Stomach (tissue), 9 donors: ENCODE results near the gene PTPN14. TPM values are rescaled to one million over a fixed set of nuclear protein-coding genes. Genes with fewer than 3 reads are reported as not detected.
"Not testable (repeated sequence)": the region's sequence is repeated elsewhere in the genome, so short reads cannot be mapped to it uniquely, and the experiment has no call there.

Experiments used
- DNase-seq, 2 donors: peaks; one replicate each; pipeline versions ENCODE4 v3.0.0 to v3.0.0-alpha.2; 2013 to 2019
- H3K27ac ChIP-seq, 5 donors: fragments of 200-600 bp in 4 of 5; sonication (generic) in 4 of 5; one replicate each; pipeline ENCODE4 v1.5.1; 2013 to 2019; ENCODE audit warnings: mild to moderate bottlenecking in 1 of 5, moderate library complexity in 1 of 5
- H3K27me3 ChIP-seq, 3 donors: fragments of 200-600 bp; sonication (generic); one replicate each; pipeline ENCODE4 v1.5.1; 2017 to 2019; ENCODE audit warnings: mixed run types in 1 of 3
- H3K36me3 ChIP-seq, 4 donors: fragments of 200-600 bp; sonication (generic); 1 replicate in 3 of 4; 2 replicates in 1 of 4; pipeline ENCODE4 v1.5.1; 2016 to 2019
- H3K4me1 ChIP-seq, 4 donors: fragments of 200-600 bp; sonication (generic); one replicate each; pipeline ENCODE4 v1.5.1; 2016 to 2019
- H3K4me3 ChIP-seq, 4 donors: fragments of 200-600 bp; sonication (generic) in 3 of 4; one replicate each; pipeline ENCODE4 v1.5.1; 2016 to 2019; ENCODE audit warnings: mild to moderate bottlenecking in 1 of 4
- H3K9me3 ChIP-seq, 4 donors: fragments of 200-600 bp; sonication (generic); one replicate each; pipeline ENCODE4 v1.5.1; 2016 to 2019
- EP300 ChIP-seq: sonication (generic); formaldehyde crosslinking; IDR thresholded peaks from one replicate; pipeline ENCODE4 v1.6.1; 2017; ENCODE audit warnings: antibody characterized with exemption
- POLR2A ChIP-seq, 4 donors: fragments of 450-650 bp; IDR thresholded peaks; one replicate each; pipeline ENCODE4 v1.6.1; 2016; ENCODE audit warnings: antibody characterized with exemption in 4 of 4, control low read depth in 2 of 4, mild to moderate bottlenecking in 1 of 4, moderate library complexity in 1 of 4
- POLR2AphosphoS5 ChIP-seq, 3 donors: sonication (generic); formaldehyde crosslinking; IDR thresholded peaks; one replicate each; pipeline ENCODE4 v1.6.1; 2016; ENCODE audit warnings: antibody characterized with exemption in 3 of 3
- WGBS, 5 donors: extraction: QIAGEN DNeasy Blood & Tissue Kit in 3 of 5; methylation state at CpG; one replicate each; pipeline versions ENCODE4 v1.1.5 to v1.1.7; 2013 to 2018; 5-methylcytosine and 5-hydroxymethylcytosine counted together
- intact Hi-C: fragments of 100-400 bp; cut with DNase I; formaldehyde crosslinking; loops from one replicate; pipeline ENCODE4 v1.15.1; 2023; ENCODE audit warnings: low total_unique reads
- polyA plus RNA-seq, 3 donors: library from polyadenylated mRNA; stranded (reverse); fragments of 200-250 nt; gene quantifications; one replicate each; pipeline ENCODE4 v1.2.3, GENCODE V29; 2013
- total RNA-seq, 5 donors: library from RNA; depleted of rRNA; stranded (reverse); fragments of >200 nt; gene quantifications; one replicate each; pipeline versions ENCODE4 v1.1.0 to v1.2.3, GENCODE V29; 2014 to 2016
- TF ChIP-seq, protein P1 (sequence below), 7 experiments: fragments of 450-650 bp in 4 of 7; fragments of 200-600 bp in 3 of 7; sonication (generic) in 3 of 7; IDR thresholded peaks; one replicate each; pipeline ENCODE4 v1.5.1; 2016 to 2019; ENCODE audit warnings: antibody characterized with exemption in 7 of 7, control low read depth in 2 of 7, mild to moderate bottlenecking in 1 of 7
- donor health status: healthy with polysubstance abuse.
- donor health status: Bipolar disorder and iron deficiency.
- donor health status: healthy.

The PTPN14 gene
- total and polyA plus RNA-seq, 8 donors, result 1.7 to 44.6 (median 9.8) TPM

DNA sequence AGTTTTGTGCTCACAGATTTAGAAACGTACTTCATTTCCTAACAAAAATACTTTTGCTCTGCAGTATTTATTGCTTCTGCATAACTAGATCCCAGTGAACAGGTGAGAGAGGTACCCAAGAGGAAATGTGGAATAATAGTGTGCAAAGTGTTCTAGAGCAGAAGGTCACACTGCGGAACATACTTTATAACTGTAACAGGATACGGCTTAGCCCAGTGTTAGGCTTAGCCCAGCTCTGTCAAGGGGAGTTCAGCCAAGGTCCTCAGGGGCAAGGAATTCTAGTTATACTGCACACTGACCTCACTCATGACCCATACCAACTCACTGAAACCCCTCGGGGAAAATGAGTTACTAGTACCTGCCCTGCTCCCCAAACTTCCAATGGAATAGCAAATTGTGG is 55.3 kb downstream of the PTPN14 start:
- DNase-seq, result no peak
- no peak for TF ChIP-seq POLR2A (IDR thresholded peaks at IDR 0.05)
- TF ChIP-seq, protein P1, sequence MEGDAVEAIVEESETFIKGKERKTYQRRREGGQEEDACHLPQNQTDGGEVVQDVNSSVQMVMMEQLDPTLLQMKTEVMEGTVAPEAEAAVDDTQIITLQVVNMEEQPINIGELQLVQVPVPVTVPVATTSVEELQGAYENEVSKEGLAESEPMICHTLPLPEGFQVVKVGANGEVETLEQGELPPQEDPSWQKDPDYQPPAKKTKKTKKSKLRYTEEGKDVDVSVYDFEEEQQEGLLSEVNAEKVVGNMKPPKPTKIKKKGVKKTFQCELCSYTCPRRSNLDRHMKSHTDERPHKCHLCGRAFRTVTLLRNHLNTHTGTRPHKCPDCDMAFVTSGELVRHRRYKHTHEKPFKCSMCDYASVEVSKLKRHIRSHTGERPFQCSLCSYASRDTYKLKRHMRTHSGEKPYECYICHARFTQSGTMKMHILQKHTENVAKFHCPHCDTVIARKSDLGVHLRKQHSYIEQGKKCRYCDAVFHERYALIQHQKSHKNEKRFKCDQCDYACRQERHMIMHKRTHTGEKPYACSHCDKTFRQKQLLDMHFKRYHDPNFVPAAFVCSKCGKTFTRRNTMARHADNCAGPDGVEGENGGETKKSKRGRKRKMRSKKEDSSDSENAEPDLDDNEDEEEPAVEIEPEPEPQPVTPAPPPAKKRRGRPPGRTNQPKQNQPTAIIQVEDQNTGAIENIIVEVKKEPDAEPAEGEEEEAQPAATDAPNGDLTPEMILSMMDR (IDR thresholded peaks at IDR 0.05), result no peak
- Histone ChIP-seq H3K4me1 (peaks cover 0 to 43% (median 21%) of the 10 kb centered on the region in 4 donors), H3K36me3 (no peaks in the 10 kb centered on the region), H3K4me3 (no peak overlapping the region), H3K27ac (peak overlapping the region in 1 of 5 donors; percentile 18), H3K27me3 (no peaks in the 10 kb centered on the region), H3K9me3 (no peaks in the 10 kb centered on the region)
- WGBS, 5 donors, result 51 to 68% (median 63%) methylated on average over 4 of the region's 4 CpGs
- intact Hi-C loops, result no loop called here

DNA sequence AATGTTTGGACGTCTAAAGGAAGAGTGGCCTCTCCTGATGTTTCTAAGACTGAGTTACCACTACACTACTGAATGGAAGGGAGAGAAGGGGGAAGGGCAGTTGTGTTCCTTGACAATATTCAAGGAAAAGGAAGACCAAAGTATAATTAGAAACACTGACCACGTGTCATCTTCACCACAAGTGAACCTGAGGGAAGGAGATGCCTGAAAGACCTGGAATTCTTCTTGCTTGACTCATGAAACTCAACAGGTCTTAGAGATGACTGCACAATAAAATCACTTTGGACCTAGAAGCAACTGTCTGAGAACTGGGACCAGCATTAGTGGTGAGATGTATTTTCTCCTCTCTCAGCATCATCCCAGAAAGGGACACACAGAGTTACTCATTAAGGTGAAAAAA is 56.7 kb downstream of the PTPN14 start:
- Histone ChIP-seq H3K27me3 (no peaks in the 10 kb centered on the region), H3K36me3 (no peaks in the 10 kb centered on the region), H3K27ac (no peak overlapping the region), H3K4me3 (no peak overlapping the region), H3K9me3 (no peaks in the 10 kb centered on the region), H3K4me1 (peaks cover 0 to 35% (median 17%) of the 10 kb centered on the region in 4 donors)
- DNase-seq, result no peak
- intact Hi-C loops, result no loop called here
- TF ChIP-seq POLR2A (IDR thresholded peaks at IDR 0.05) (no peak), EP300 (no peak), POLR2AphosphoS5 (IDR thresholded peaks at IDR 0.05) (no peak)
- TF ChIP-seq, protein P1 (IDR thresholded peaks at IDR 0.05), result no peak
- 49 to 72% (median 70%) methylated on average over 2 of the region's 2 CpGs for WGBS, 5 donors

GRCh38 chr1:214494179-214494578 is 57.2 kb downstream of the PTPN14 start:
- H3K36me3 ChIP-seq, H3K9me3 ChIP-seq, H3K27me3 ChIP-seq, H3K4me3 ChIP-seq, intact Hi-C loops, DNase-seq, H3K27ac ChIP-seq: not testable (repeated sequence)
- 76 to 98% (median 91%) methylated on average over 6 of the region's 6 CpGs for WGBS, 5 donors
- peaks cover 0 to 35% (median 17%) of the 10 kb centered on the region in 4 donors for H3K4me1 ChIP-seq

- intact Hi-C loops, result no loop called here
- Histone ChIP-seq H3K27me3 (no peaks in the 10 kb centered on the region), H3K27ac (no peak overlapping the region), H3K4me3 (no peak overlapping the region), H3K4me1 (peaks cover 0 to 31% (median 14%) of the 10 kb centered on the region in 4 donors), H3K36me3 (no peaks in the 10 kb centered on the region), H3K9me3 (no peaks in the 10 kb centered on the region)
- TF ChIP-seq EP300 (no peak), POLR2AphosphoS5 (IDR thresholded peaks at IDR 0.05) (no peak), POLR2A (IDR thresholded peaks at IDR 0.05) (no peak)
- TF ChIP-seq, protein P1 (IDR thresholded peaks at IDR 0.05), result no peak
- 80 to 89% (median 88%) methylated on average over 7 of the region's 7 CpGs for WGBS, 5 donors
- DNase-seq, result no peak
Measured at GRCh38 chr1:214493126-214493796, 58.1 kb downstream of the PTPN14 start.

GRCh38 chr1:214492401-214493075 is 58.9 kb downstream of the PTPN14 start:
- intact Hi-C loops, result no loop called here
- TF ChIP-seq POLR2A (IDR thresholded peaks at IDR 0.05) (no peak), EP300 (no peak), POLR2AphosphoS5 (IDR thresholded peaks at IDR 0.05) (no peak)
- TF ChIP-seq, protein P1 (IDR thresholded peaks at IDR 0.05), result no peak

More at GRCh38 chr1:214492401-214493075, 58.9 kb downstream of the PTPN14 start:
- Histone ChIP-seq H3K4me3 (no peak overlapping the region), H3K27me3 (no peaks in the 10 kb centered on the region), H3K4me1 (peaks cover 0 to 23% (median 12%) of the 10 kb centered on the region in 4 donors), H3K36me3 (no peaks in the 10 kb centered on the region), H3K27ac (no peak overlapping the region), H3K9me3 (no peaks in the 10 kb centered on the region)
- no peak for DNase-seq
- 87 to 95% (median 89%) methylated on average over 9 of the region's 9 CpGs for WGBS, 5 donors
